Activated naive CD8-positive, alpha-beta T cell treated with anti-CD3 and anti-CD28 coated beads, Interleukin-2, amount 50 U/mL, for 16 hours (primary cell): ENCODE results near the gene ADCY10.
"Not testable (repeated sequence)": the region's sequence is repeated elsewhere in the genome, so short reads cannot be mapped to it uniquely, and the experiment has no call there.

Experiments
- DNase-seq: peaks from one replicate; pipeline ENCODE4 v3.0.0-alpha.2; 2020; ENCODE audit warnings: low read depth, low spot score

ADCY10 gene

DNA sequence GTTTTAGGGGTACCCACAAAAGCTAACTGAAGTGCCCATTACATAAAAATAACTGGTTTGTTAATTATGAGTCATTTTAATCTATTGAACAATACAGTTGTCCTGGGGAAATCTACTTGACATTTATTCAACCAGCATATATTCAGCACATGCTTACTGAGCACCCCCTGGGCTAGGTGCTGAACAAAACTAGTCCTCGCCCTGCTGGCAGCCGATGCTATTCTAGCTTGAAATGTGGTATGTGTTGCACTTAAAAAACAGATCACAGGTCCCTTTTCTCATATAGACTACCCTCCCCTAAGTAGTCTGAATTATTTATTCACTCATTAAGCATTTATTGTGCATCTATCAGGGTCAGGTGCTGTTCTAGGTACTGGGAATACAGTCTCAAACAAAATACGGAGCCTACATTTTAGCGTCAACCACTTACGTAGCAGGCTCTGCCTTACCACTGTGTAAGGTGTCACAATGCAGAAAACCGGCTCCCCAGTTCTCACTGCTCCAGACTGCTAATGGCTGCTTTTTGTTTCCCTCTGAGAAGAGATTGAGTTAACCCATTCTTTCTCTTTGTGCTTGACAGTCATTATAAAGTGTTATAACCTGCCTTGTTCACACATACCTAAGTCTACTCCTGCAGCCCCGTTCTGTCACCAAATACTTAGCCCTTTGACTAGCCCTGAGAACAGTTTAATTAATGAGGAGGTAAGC is 57.1 kb downstream of the ADCY10 start:
- no peak for DNase-seq

DNA sequence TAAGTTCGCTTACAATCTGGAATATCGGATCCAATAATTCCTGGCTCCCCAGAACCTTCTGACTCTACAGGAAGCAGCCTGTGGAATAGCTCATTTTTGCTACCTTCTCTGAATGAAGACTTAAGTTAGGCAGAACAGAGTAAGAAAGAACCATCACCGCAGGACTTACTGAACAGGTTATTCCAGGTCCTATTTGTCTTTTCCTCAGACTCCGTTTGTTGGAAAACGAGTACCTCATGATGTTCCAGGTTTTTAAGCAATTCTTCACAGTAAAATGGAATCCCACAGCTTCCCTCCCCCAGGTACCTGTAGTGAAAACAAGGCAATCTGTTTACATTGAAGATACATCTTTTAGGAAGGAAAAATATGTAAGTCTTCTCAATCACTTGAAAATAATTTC is 59.8 kb downstream of the ADCY10 start:
- DNase-seq, result no peak

DNA sequence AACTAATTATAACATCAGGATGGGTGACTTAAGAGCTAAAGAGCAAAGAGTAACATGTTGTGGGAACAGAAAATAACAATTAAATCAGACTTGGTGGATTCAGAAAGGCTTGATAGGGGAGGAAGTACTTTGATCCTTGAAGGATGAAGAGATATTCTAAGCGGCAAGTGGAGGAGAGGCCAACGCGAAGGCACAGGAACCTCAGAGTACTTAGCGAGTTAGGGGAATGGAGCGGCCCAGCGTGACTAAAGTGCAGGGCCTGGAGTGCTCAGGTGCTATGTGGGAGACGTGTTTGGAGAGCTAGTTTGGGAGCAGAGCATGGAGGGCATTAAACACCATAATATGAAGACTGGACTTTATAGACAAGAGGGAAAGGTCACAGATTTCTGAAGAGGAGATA is 64.3 kb downstream of the ADCY10 start:
- no peak for DNase-seq

DNA sequence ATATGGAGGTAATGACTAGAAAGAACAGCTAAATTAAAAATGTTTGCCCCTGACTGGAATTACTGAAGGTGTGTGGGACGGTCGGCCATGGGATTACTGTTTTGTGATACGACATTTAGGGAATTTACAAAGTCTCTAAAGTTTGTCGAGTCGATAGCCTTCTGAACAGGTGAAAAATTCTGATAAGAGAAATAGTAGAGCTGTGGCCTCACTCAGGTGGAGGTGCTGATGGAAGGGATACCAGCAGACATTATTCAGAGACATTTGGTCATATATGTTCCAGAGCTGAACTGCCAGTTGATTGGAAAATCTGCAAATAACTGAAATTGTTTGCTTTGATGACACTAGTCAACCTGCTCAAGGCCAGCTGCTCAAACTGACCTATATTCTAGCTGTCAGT is 71.1 kb downstream of the ADCY10 start:
- no peak for DNase-seq

DNA sequence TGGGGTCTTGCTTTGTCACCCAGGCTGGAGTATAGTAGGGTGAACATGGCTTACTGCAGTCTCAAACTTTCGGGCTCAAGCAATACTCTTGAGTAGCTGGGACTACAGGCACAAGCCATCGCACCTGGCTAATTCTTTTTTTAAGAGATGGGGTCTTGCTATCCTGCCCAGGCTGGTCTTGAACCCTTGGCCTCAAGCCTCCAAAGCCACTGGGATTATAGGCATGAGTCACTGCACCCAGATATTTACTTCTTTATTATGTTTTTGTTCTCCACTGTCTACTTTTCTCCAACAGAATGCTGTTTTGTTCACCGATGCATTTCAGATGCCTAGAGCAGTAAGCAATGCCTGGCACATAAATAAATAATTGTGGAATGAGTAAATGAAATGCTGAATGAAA is 72.4 kb downstream of the ADCY10 start:
- DNase-seq, result no peak

DNA sequence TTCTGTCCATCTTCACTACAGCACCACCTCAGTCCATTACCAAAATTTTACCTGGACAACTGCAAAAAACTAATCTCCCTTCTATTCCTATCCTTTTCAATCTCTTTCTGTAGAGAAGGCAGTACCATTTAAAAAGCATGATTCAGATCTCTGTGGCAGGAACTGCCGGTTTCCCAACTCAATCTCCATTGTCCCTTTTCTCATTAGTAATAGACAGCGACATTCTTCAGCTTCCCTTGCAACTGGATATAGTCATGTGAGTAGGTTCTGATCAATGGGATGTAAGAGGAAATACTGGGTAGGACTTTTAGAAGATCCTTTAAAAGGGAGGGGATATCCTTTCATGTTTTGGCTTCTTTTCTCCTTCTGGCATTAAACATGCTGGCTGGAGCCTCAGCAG is 74.9 kb downstream of the ADCY10 start:
- DNase-seq, result no peak

DNA sequence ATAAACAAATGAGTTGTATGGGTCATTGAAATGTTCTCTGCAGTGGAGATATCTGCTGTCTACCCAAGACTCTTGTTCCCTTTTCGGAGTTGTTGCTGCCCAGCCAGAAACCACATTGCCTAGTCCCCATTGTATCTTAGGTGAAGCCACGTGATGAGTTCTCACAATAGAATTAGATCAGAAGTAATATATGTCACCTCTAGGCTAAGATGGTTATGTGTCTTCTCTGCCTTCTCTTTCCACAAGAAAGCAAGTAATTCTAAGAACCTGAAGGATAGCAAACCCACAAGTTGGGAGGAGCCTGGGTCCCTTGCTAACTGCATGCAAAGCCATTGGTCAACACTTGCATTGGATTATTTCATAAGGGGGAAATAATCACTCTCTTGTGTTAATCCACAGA is 76.6 kb downstream of the ADCY10 start:
- no peak for DNase-seq

DNA sequence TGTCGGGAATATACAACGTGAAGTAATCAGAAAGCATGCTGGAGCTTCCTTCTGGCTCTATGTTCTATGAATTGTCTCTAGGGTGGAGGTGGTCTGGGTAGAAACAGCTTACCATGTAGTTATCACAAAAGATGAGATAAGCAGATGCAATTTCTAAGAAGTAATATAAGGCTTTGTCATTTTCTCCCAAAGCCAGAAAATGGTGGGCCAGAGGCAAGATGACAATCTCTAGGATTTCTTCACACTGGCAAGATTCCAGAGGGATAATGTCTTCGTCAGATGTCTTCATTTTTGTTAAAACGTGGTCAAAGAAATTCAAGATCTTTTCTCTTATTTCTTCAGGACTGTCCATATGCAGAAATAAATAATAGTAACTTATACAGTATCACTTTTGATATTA is 77.7 kb downstream of the ADCY10 start:
- no peak for DNase-seq

DNA sequence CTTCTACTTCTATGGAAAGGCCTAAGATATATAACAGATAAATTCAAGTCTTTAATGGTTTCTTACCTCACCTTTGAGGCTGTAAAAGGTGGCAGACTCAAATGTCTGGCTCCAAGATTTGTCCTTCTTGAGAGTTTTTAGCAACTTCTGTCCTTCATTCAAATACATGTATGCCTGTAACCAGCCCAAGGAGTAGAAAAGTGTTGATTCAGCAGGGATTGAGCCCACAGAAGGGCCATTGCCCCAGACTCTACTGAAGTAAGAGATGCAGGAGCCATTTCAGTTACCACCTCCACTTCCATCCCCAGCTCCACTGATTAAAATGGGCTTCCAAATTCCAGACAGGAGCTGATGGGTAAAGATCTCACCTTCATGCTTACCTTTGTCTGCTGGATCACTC is 80.0 kb downstream of the ADCY10 start:
- DNase-seq, result no peak

DNA sequence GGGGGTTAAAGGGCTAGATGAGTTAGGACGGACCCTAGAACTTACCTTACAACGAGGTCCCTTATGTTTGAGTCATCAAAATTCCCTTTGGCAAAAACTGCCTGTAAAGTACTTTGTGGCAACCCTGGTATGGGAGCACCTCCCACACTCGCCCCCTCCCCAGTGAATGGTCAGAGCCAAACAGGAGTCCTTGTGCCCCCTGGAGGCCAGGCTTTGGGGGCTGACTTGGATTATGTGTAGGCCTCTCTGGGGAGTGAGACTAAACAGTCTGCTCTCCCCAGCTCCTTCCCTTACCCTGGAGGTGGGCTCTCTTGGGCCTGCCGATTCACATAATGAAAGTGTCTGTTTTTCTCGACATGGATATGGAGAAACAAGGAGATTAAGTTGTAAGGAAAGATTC is 81.2 kb downstream of the ADCY10 start:
- DNase-seq, result no peak

DNA sequence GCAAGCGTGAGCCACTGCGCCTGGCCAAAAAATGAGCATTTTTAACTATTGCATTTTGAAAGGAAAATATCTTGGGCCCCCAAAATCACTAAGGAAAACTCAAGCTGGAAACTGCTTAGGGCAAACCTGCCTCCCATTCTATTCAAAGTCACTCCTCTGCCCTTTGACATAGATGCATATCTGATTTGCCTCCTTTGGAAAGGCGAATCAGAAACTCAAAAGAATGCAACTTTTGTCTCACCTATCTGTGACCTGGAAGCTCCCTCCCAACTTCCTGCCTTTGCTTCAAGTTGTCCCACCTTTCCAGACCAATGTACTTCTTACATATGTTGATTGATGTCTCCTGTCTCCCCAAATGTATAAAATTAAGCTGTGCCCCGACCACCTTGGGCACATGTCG is 83.3 kb downstream of the ADCY10 start:
- not testable (repeated sequence) for DNase-seq

DNA sequence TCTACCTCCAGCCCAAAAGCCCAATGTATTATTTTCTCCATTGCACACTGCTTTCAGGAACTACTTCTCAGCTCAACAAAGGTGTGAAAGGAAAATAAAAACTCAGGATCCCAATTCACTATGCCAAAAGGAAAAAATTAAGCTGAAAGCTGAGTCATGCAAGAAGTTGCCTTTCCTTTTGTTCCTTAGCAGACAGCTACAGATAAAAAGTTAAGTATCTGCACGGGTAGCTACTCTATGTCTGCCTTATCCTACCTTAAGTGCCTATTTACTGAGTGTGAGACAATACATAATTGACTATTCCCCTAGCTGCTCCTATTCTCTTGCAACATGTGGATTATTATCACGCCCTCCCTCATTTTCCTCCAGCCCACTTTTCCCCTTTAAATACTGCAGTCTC is 84.1 kb downstream of the ADCY10 start:
- no peak for DNase-seq

DNA sequence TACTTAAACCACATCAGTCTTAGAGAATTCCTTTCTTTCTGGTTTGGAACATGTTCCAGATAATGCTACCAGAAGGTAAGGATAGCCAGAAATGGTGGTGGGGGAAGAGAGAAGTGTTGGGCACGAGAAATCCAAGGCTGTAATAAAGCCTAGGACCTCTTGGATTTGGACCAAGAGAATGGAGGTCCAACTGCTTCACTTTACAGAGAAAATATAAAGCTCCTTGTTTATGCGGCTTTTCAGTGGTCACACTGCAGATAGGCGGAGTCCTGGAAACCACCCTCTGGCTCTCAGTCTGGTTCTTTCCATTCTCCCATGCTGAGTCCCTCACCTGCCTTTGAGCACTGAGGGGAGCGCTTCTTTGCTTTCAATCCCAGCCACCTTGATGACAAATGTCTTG is 87.8 kb downstream of the ADCY10 start:
- no peak for DNase-seq

DNA sequence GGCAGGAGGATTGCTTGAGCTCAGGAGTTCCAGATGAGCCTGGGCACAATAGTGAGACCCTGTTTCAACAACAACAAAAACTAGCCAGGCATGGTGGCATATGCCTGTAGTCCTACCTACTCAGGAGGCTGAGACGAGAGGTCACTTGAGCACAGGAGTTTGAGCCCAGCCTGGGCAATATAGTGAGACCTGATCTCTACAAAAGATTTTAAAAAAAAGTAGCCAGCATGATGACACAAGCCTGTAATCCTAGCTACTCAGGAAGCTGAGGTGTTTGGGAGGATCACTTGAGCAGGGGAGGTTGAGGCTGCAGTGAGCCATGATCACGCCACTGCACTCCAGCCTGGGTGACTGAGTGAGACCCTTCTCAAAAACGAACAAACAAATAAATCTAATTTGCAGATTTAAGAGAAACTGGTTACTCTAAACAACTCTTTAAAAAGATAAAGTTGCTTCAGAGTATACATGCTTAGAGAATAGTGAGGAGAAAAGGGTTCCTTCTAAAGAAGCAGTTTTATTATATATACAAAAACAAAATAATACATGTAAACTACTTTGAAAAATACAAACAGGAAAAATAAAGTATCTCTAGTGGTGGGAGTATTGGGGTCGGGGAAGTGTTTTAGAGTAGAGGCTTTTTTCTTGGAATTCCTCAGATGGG is 88.4 kb downstream of the ADCY10 start:
- DNase-seq, result no peak

DNA sequence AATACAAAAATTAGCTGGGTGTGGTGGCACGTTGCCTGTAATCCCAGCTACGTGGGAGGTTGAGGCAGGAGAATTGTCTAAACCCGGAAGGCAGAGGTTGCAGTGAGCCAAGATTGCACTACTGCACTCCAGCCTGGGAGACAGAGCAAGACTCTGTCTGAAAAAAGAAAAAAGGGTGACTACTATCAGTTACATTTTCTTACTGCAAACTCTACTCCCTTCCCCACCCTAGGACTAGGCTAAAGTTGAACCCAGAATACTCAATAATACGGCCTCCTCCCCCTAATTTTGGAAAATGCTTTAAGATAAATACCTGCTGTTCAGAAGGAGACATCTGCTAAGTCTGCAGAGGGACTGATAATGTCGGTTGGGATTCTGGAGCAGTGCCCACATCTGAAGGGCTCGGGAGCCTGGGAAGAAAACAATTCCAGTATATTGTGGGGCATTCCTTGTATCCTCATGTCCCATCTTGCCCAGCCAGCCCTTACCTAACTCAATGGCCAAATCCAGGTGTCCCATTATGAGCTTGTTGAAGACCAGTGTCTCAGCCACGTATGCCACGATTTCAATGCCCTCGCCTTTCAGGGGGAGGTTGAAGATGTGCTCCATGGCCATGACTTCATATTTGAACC is 89.7 kb downstream of the ADCY10 start:
- DNase-seq, result no peak

DNA sequence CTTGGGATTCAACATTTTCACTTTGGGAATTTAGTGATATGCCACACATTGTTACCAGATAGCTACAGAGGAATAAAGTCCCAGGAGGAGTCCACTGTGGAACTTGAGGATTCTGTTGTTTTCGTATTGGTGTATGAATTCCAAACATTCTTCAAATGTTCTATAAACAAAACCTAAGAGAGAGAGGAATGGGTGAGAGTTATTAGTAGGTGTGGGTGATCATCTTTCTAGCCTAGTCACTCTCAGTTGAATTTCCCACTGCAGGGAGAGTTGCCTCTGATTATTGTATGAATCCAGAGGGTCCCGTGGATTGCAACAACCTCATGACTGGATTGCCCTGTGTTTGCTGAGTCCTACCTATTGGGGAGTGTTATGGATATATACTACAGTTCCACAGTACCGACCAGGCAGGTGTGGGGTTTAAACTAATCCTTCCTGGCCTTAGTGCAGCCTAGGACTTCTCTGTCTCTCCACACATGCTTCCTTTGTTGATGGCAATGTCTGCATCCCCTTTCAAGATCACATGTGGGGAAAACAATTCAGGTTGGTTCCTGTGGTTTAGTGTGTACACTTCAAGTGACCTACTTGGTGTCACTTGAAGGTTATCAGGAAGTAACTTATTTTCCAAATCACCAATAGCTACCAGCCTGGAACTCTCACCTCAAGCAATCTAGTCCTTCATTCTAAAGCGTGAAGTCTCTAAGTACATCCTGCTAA is 91.8 kb downstream of the ADCY10 start:
- no peak for DNase-seq

DNA sequence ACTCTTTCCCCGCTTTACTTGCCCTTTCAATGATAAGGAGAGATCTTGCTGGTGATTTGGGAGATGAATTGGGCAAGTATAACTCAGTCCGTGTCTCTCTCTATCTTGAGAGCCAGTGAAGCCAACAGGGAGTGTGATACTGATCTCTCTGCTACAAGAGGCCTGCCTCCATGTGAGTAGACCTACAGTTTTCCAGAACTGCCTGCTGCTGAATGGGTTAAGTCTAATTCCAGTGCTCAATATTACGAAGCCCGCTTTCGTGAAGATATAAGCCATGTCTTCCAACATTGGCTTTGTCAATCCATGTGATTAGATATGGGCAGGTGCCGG is 92.6 kb downstream of the ADCY10 start:
- no peak for DNase-seq

DNA sequence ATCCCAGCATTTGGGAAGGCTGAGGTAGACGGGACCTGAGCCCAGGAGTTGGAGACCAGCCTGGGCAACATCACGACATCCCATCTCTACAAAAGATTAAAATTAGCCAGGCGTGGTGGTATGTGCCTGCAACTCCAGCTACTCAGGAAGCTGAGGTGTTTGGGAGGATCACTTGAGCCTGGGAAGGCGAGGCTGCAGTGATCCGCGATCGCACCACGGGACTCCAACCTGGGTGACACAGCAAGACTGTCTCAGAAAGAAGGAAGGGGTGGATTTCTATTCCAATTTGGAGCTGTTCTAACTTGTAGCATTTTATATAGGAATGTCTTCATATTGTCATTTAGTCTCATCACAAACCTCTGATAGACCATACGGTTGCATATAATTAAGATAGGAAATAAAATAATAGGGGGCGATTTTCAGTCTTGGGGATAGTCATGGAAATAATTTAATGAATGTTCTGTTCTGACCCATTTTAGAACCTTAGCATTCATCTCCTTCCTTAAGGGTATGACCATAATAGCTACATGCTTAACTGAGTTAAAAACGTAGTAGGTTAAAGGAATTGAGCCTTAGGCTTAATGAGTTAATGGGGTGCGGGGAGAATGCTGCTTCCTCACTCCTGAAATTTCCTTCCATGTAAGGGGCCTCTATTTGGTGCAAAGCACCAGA is 93.1 kb downstream of the ADCY10 start:
- DNase-seq, result no peak

DNA sequence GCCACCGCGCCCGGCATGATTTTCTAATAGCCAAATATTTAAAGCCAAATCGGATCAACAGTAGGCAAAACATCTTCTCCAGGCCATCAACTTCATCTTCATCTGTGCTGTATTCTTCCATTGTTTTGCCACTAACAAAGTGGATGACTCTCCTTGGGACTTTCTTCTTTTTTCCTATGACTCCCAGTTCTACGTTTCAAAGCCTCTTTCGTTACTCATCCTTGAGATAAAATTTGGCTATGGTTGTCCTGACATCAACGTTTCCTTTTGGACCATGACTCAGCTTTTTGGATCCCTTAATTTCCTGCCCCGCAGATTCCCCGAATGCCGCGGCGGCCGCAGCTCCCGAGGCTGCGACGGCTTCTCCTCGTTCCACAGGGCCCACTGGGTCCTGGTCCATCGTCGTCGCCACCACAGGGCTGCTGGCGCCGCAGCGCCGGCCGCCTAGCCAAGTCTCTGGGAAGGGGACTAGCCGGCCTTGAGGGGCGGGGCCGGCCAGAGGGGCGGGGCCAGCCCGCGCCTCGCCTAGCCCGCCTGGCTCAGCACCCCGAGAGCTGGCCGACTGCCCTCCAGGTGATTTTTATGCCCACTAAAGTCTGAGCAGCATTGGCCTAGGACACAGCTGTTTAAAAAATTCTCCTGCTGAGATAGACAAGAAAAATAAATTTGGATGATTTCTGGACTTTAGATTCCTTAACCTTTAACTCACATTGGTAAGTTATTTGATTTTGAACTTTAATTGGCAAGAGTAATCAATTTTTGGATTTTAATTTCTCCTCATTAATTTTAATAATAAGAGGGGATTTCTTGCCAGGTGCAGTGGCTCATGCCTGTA is 93.9 kb downstream of the ADCY10 start:
- no peak for DNase-seq

DNA sequence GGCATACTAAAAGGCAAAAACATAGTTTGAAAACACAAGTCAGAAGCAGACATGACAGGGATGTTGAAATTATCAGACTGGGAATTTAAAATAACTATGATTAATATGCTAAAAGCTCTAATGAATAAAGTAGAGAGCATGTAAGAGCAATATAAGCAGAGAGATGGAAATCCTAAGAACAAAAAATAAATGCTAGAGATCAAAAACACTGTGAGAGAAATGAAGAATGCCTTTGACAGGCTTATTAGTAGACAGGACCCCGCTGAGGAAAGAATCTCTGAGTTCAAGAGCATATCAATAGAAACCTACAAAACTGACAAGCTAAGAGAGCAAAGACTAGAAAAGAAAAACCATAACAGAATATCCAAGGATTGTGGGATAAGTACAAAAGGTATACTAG is 98.3 kb downstream of the ADCY10 start:
- DNase-seq, result no peak

DNA sequence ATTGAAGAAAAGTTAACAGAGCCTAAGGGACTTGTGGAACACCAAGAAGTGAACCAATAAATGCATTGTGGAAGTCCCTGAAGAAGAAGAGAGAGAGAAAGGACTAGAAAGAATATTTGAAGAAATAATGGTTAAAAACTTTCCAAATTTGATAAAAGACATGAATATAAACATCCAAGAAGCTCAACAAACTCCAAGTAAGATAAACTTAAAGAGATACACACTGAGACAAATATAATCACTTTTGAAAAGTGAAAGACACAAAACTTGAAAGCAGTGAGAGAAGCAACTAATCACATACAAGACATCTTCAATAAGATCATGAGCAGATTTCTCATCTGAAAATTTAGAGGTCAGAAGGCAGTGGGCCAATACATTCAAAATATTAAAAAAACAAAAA is 101.0 kb downstream of the ADCY10 start:
- no peak for DNase-seq
